GM12864 (cell line): Measurements from ENCODE around the gene FERD3L.

Source experiments
- DNase-seq: peaks from one replicate; pipeline ENCODE4 v3.0.0-alpha.2; 2011; ENCODE audit warnings: low read depth
- H3K4me3 ChIP-seq: 2 replicates; pipeline ENCODE4 v1.5.1; 2011; ENCODE audit warnings: mild to moderate bottlenecking, low read depth, low read length, control low read depth
- CTCF ChIP-seq: IDR thresholded peaks from 2 replicates; pipeline ENCODE4 v1.5.1; 2011; ENCODE audit warnings: low read depth, mild to moderate bottlenecking, moderate library complexity, low read length, control low read depth, inconsistent platforms; ENCODE audit errors: missing control alignments

The FERD3L gene

GRCh38 chr7:19128856-19129255 is 16.4 kb downstream of the FERD3L start:
- no peak for TF ChIP-seq CTCF
- H3K4me3 ChIP-seq = no peak overlapping the region
- no peak for DNase-seq

GRCh38 chr7:19121977-19122588 is 23.1 kb downstream of the FERD3L start:
- DNase-seq = no peak
- no peak overlapping the region for H3K4me3 ChIP-seq

GRCh38 chr7:19119870-19120486 is 25.2 kb downstream of the FERD3L start:
- no peak for TF ChIP-seq CTCF
- no peak for DNase-seq
- no peak overlapping the region for H3K4me3 ChIP-seq

More at GRCh38 chr7:19121977-19122588, 23.1 kb downstream of the FERD3L start:
- TF ChIP-seq CTCF = peak; percentile 57

- DNase-seq = no peak
- TF ChIP-seq CTCF = no peak
- no peak overlapping the region for H3K4me3 ChIP-seq
These were observed 25.8 kb downstream of the FERD3L start for GRCh38 chr7:19119372-19119771.

GRCh38 chr7:19118636-19119371 is 26.4 kb downstream of the FERD3L start:
- no peak for TF ChIP-seq CTCF

GRCh38 chr7:19117870-19118608 is 27.2 kb downstream of the FERD3L start:
- H3K4me3 ChIP-seq = no peak overlapping the region
- DNase-seq = no peak
- TF ChIP-seq CTCF = no peak

More at GRCh38 chr7:19118636-19119371, 26.4 kb downstream of the FERD3L start:
- DNase-seq = no peak
- no peak overlapping the region for H3K4me3 ChIP-seq
